Renal pelvis (tissue), 4 donors: ENCODE results near the gene TMEM184A. TPM values are rescaled to one million over a fixed set of nuclear protein-coding genes. Genes with fewer than 3 reads are reported as not detected.
"Not testable (repeated sequence)": the region's sequence is repeated elsewhere in the genome, so short reads cannot be mapped to it uniquely, and the experiment has no call there.

Source experiments
- DNase-seq: peaks from one replicate; pipeline ENCODE4 v3.0.0-alpha.2; 2013
- polyA plus RNA-seq, 3 donors: library from polyadenylated mRNA; unstranded; fragments of 120-200 nt; gene quantifications; one replicate each; pipeline ENCODE4 v1.2.1, GENCODE V29; 2013; ENCODE audit not compliant: insufficient read length in 3 of 3

TMEM184A gene
- polyA plus RNA-seq, 3 donors: 6.0 to 9.7 (median 8.6) TPM

DNA sequence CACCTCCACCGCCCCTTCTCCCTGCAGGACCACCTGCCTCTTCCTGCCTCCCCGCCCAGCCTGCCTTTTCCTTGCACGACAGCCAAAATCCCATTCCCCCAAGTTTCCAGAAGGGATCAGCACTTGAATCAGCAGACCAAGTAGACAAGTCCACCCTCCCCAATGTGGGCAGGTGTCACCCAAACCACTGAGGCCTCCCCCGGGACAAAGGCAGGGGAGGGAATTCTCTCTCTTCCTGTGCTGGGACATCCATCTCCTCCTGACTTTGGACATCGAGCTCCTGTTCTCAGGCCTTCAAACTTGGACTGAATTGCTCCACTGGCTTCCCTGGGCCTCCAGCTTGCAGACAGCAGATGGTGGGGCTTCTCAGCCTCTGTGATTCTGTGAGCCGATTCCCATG lies 35.4 kb upstream of the TMEM184A start:
- no peak for DNase-seq

DNA sequence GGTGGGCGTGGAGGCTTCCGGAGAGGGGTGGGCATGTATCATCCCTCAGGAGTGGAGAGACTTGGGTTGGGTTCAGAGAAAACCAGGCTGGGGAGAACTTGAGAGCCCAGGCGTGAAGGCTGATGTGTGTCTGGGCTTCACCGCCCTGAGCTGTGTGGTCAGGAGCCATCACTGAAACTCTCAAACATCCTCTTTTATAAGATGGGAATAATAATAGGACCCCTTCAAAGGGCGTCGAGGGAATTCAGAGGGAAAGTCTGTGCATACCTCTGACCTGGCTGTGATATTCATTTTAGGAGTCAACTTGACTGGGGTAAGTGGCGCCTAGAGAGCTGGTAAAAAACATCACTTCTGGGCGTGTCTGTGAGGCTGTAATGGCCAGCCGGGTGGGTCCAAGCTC lies 34.9 kb upstream of the TMEM184A start:
- no peak for DNase-seq

DNA sequence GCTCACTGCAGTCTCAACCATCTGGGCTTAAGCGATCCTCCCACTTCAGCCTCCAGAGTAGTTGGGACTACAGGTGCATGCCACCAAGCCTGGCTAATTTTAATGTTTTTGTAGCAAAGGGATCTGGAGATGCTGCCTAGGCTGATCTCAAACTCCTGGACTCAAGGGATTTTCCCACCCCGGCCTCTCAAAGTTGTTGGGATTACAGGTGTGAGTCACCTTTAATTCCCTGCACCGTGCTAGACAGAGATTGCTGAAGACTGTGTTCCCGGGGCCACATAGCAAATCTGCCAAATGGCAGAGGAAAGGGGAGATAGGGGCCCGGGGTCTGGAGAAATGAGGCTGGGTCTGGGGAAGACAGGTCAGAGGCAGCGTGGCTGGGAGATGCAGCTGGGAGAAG lies 34.5 kb upstream of the TMEM184A start:
- no peak for DNase-seq

DNA sequence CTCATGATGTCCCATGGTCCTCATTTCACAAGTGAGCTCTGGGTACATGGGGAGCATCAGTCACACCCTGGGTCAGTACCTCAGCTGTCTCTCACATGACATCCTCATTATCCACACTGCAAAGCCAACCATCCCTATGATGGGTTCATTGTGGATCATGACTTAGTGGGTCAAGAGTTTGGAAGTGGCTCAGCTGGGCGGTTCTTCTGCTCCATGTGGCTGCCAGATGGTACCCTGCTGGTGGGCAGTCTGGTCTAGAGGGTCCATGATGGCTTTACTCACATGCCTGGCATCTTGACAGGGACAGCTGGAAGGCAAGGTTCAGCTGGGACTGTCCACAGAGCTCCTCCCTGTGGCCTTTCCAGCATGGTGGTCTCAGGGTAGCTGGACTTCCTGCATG lies 33.0 kb upstream of the TMEM184A start:
- DNase-seq: no peak

DNA sequence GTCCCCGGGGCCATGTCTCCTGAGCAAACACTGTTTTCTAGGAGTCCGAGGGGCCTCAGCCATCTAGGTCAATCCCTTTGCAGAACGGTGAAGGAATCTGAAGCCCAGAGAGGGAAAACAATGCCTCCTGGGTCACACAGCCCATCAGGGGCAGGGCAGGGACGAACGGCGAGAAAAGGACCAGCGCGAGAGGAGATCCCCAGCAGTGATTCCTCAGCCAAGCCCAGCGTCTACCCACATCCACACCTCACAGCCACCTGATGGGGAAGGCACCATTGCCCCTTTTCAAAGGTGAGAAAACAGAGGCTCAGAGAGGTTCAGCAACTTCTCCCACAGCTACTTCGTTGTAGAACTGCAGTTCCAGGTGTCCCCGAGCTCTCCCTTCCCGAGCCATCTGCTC lies 31.7 kb upstream of the TMEM184A start:
- no peak for DNase-seq

DNA sequence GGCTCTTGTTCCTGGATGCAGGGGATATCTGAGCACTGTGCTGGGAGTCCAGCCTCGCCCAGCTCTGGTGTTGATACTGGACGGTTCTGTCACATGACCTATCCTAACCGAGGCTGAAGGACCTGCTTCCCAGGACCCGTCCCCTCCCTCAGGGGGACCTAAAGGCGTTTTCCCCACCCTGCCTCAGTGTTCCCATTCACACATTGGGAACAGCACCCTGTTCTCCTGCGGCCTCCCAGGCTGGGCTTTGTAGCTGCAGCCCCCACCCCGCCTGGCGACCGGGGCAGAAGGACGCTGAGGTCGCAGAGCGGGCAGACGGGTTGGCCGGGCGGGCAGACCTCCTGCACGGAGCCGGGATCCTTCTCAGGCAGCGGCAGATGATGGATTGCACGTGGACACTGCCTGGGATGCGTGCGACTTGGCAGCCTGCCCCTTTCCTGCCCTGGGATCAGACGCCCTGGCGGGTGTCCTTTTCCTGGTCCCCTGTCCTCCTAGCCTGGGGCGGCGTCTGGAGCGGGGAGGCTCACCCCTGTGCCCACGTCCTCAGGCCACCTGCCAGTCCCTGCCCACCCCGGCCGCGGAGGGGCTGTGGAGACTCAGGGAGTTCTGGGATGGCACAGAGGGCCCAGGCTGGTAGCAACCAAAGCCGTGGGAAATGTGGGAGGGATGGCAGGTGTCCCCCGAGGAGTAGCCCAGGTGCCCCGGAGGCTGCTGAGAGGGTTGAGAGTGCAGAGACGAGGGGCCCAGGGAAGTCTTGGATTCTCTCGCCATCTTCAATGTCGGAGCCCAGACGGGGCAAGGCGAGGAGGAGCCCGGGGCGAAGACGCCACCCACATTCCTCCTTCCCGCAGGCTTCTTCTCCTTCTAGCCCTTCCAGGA lies 31.1 kb upstream of the TMEM184A start:
- DNase-seq: no peak

DNA sequence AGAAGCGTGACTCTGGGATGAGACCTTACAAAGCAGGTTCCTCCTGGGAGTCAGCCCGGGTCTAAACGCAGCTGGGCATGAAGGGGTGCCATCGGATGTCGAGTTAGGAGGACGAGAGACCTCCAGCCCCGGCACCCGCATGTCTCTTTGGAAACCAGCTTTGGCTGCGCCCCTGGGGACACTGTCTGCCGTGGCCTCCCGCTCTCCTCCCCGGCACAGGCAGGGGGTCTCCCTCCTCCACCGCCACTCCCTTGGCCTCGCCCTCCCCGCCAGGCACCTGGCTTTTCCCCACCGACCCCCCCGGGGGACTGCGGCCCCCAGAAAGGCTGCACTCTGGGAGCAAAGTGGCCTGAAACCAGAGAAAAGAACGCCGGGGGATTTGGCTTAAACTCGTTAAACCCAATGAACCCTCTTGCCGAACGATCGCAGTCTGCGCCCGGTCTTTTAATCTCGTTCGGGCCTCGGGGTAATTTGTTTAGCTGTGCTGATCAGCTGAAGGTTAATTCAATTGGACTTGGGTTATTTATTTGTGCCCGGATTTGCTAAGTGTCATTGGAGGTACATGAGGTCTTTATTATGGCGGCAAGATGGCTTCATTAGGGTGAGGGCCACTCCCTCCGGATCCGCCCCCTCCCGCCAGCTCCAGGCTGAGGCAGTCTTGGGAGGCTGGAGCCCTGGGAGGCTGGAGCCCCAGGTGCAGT lies 30.3 kb upstream of the TMEM184A start:
- no peak for DNase-seq

DNA sequence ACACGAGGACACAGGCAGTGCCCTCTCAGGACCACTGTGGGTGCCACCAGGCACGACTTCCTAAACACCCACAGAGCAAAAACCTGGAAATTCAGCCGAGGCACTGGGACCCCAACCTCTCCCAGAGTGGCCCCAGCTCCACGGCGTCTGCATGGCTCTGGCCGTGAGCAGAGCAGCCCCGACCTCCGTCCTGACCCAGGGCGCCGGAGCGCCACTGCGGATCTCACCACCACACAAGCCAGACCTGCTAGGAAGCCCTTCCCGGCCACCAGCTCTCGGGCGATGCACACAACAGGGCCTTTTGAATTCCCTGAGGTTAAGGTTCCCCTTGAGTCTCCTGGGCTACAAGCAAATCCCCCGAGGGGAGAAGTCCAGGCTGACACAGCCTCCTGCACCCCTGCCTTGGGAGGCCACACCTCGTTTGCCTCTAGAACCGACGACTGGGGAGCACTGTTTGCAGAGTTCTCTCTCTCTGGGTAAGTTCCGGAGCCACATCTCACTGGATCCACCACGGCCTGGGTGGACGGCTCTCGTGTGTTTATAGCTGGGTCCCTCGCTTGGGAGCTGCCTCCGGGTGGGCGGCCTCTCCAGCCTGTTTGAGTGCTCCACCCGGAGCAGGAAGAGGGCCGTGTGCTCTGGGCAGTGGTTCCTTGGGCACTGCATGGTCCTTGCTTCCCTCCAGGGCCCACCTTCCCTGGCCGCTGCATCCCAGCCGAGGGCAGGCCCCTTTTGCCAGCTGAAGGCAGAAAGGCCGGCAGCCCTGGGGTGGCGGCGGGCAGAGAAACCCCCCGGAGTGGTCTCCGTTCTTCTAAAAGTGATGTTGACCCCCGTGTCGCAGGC lies 29.4 kb upstream of the TMEM184A start:
- DNase-seq: no peak

DNA sequence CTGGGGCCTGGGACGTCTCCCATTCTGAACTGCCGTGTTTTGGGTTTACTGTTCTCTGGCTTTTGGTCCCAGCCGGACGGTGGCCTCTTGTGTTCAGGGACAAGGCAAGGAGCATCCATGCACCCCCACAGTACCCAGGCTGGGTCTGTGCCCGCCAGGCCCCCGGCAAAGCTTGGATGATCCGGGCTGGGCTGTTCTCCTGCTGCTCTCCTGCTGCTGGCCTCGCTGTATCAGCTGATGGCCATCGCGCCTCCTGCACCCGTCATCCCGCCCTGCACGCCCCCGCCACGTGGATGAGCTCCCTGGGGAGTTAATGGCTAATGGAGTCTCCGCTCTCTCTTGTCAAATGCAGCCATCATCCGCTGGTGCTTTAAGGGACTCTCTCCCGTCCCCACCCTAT lies 28.7 kb upstream of the TMEM184A start:
- no peak for DNase-seq

DNA sequence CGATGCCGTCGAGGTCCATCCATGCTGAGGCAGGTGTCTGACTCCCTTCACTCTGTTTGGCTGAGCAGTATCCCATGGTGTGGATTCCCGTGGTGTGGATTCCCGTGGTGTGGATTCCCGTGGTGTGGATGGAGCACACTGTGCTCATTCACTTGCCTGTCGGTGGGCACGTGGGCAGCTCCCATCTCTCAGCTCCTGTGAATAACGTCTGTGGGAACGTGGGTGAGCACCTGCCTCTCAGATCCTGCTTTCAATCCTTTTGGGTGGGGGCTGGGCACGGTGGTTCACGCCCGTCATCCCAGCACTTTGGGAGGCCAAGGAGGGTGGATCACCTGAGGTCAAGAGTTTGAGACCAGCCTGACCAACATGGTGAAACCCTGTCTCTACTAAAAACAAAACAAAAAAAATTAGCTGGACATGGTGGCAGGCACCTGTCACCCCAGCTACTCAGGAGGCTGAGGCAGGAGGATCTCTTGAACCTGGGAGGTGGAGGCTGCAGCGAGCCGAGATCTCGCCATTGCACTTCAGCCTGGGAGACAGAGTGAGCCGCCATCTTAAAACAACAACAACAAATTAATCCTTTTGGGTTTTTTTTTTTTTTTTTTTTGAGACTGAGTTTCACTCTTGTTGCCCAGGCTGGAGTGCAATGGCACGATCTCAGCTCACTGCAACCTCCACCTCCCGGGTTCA lies 27.4 kb upstream of the TMEM184A start:
- not testable (repeated sequence) for DNase-seq

DNA sequence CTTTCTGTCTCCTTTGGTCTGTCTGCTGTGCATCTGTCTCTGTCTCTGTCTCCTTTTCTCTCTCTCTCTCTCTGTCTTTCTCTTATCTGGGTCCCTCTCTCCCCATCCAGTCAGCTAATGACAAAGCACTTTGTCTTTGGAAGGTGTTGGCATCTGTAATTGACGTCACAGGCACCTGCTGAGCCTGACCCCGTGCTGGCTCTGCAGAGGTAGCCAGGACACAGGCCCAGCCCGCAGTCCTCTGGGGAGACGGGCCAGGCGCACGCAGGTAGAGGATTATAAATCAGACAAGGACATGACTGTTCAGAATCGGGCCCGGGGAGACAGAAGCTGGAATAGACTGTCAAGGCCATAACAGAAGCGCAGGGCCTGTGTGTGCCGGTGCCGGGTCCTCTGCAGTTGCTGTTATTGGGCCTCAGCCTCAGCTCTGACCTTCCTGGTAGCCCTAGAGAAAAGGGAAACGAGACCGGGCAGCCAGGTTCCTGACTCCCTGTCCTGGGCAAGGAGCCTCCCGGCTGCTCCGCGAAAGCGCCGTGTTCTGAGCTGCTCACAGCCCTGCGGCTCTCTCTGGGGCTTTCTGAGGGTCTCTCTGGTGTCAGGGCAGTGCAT lies 24.5 kb upstream of the TMEM184A start:
- DNase-seq: no peak

DNA sequence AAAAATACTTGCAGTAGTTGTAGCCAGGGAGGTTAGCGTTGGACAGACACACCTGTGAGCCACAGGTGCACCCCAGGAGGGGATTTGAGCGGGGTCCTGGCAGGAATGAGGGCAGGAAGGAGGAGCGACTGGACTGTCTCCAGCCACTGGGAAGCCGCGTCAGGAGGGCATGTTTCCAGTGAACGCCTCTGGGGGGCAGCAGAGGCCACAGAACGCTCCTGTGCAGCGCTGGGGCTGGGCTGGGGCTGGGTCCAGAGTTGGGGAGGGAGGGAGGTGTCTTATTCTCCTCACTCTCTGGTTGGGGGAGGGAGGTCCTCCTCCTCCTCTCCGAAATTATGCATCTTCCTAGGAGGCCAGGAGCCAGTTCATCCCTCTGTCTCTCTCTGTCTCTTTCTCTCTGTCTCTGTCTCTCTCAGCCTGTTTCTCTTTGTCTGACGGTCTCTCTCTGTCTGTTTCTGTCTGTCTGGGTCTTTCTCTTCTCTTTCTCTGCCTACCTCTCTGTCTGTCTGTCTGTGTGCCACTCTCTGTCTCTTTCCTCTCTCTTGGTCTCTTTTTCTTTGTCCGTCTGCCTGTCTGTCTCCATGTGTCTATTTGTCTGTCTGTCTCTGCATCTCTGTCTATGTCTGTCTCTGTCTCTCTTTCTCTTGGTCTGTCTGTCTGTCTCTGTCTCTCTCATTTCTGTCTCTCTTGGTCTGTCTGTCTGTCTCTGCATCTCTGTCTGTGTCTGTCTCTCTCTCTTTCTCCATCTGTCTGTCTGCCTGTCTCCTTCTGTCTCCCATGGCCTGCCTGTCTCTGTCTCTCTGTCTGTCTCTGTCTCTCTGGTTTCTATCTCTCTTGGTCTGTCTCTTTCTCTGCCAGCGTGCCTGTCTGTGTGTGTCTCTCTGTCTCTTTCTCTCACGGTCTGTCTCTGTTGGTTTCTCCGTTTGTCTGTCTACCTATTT lies 23.7 kb upstream of the TMEM184A start:
- DNase-seq: no peak

DNA sequence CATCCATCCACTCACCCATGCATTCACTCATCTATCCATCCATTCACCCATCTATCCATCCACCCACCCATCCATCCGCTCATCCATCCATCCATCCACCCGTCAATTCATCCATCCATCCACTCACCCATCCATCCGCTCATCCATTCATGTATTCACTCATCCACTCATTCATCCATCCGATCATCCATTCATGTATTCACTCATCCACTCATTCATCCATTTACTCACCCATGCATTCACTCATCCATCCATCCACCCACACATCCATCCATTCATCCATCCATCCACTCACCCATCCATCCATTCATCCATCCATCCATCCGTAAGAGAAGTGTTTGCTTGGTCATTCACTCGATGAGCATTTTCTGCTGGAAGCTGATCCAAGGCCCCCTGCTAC lies 22.5 kb upstream of the TMEM184A start:
- DNase-seq: no peak

DNA sequence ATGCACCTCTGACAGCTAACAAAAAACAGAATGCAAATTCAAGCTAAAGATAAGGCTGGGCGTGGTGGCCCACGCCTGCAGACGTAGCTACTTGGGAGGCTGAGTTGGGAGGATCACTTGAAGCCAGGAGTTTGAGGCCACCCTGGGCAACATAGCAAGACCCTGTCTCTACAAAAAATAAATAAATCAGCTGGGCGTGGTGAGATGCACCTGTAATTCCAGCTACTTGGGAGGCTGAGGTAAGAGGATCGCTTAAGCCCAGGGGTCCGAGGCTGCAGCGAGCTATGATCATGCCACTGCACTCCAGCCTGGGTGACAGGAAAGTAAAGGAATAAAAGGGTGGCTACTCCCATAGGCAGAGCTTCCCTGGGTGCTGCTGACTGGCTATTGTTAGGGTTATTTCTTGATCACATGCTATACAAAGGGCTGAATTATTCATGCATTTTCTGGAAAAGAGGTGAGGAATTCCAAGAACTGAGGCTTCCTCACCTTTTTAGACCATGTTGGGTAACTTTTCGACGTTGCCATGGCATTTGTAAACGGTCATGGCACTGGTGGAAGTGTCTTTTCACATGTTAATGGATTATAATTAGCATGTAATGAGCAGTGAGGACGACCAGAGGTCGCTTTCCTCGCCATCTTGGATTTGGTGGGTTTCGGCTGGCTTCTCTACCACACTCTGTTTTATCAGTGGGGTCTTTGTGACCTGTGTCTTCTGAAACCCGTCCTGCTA lies 20.7 kb upstream of the TMEM184A start:
- DNase-seq: no peak

DNA sequence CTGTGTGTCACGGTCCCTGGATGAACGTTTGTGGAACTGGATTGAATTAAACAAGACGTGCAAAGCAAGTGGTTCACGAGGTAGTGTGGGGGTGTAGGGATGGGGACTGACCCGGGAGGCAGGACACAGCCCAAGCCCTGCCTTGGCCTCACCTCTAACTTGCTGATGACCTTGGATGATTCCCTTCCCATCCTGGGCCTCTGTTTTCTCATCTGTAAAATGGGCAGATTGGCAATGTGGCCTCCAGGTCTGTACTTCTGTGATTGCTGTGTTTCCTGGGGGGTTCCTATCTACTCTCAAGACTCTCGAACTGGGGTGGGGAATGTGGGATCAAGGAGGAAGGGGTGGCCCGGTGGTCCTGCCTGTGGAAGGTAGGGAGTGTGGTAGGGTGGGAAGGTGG lies 19.8 kb upstream of the TMEM184A start:
- DNase-seq: no peak

DNA sequence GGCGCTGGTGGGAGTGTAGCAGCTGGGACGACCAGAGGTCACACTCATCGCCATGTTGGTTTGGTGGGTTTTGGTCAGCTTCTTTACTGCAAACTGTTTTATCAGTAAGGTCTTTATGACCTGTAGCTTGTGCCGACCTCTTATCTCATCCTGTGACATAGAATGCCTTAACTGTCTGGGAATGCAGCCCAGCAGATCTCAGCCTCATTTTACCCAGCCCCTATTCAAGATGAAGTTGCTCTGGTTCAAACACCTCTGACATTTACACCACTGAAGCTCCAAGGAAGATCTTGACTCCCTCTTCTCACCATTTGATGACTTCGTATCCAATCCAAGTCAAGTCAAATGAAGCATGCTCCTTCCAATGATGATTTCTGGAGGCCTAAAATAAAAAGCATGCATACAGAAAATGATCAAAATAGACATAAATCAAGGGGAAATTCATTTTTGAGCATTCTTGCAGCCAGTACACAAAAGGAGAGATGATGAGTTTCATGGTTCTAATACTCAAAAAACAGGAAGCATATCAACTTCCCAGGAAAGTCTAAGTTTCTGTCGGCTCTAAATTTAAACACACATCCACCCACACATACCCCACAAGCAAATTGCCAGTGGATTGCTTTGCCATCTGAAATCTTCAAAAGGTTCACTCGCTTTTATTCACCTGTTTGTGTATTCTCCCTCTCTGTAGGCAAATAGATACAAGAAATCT lies 16.3 kb upstream of the TMEM184A start:
- DNase-seq: no peak

DNA sequence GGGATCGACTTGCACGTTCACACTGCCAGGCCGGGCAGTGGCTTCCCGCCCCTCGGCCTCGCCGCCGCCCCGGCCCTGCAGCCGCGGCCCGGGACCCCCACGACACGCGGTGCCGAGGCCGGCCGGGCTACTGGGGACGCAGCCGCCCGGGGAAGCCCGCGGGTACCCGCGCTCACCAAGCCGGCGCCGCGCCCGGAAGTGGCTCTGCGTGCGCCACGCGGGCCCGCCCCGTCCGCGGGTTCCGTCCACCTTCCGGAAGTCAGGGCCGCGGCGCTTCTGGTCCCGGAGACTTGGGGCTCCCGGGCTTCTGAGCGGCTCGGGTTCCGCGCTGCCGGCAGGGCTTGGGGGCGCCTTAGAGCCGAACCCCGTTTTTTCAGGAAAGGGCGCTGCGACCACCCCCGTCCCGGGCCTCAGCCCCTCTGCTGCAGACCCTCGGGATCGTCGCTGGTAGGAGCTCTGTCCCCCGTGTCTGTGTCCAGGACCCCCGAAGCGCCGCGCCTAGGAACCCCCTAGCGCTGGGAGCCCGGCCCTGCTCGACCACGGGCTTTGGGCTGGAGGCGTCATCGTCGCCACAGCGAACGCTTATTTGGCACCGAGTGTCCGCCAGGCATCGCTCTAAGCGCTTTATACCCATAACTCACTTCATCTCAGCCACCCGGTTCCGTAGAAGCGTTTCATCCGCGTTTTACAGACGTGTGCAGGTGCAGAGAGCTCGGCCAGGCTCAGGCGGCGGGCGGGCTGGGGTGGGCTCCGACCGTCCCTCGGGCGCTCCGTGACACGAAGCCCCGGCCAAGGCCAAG lies 14.0 kb upstream of the TMEM184A start, which contains the start of gene PSMG3:
Gene PSMG3 (minus strand): TSS at position 200 of the 800 bp plus-strand sequence. CDS start 693 bp downstream, outside the sequence.
- DNase-seq: peak; percentile 90

DNA sequence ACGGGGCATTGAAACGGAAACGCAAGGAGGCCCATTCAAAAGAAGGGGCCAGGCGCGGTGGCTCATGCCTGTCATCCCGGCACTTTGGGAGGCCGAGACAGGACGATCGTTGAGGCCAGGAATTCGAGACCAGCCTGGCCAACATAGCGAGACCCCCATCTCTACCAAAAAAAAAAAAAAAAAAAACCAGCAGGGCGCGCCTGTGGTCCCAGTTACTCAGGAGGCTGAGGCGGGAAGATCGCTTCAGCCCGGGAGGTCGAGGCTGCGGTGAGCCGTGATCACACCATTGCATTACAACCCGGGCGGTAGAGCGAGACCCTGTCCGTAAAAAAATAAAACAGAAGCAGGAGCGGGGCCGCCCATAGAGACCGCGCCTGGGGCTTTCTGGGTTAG lies 13.4 kb upstream of the TMEM184A start:
- DNase-seq: no peak
